NT2/D1 (cell line): Measurements from ENCODE around the gene ISM2.

ENCODE experiments used
- SUZ12 ChIP-seq: IDR thresholded peaks from 2 replicates; pipeline ENCODE4 v1.6.1; 2011; ENCODE audit not compliant: insufficient read length, insufficient read depth; ENCODE audit errors: extremely low read depth
- ZNF274 ChIP-seq: IDR thresholded peaks from 2 replicates; pipeline ENCODE4 v1.6.1; 2011; ENCODE audit warnings: mild to moderate bottlenecking, low read depth, low read length

DNA sequence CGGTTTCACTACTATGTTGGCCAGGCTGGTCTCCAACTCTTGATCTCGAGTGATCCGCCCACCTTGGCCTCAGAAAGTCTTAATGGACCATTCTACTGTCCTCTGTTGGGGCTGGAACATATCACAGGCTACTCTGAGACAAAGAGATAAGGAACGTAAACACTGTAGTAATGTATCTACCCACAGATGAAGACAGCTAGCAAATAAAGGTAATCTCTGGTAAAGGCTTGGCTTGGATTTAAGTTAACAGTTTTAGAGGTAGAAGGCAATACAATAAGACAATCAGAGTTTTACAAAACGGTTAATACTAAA, 44.6 kb upstream of the ISM2 start:
- TF ChIP-seq ZNF274 (no peak), SUZ12 (no peak)
